GM18505 (cell line): ENCODE measurements around the gene HS3ST4.

Experiments used
- ATAC-seq: cut with Tn5 transposase; IDR thresholded peaks from one replicate; pipeline ENCODE4 v1.9.1; 2021; ENCODE audit not compliant: unreplicated experiment
- POLR2A ChIP-seq: IDR thresholded peaks from 4 replicates; pipeline ENCODE4 v1.6.1; 2011; ENCODE audit warnings: borderline replicate concordance; ENCODE audit not compliant: insufficient read depth, insufficient read length; ENCODE audit errors: extremely low read depth

The HS3ST4 gene

GRCh38 chr16:26161461-26162180 lies 469.9 kb downstream of the HS3ST4 start:
- ATAC-seq = no peak
- no peak for TF ChIP-seq POLR2A

GRCh38 chr16:26169473-26169872 lies 477.7 kb downstream of the HS3ST4 start:
- ATAC-seq = no peak

GRCh38 chr16:26175944-26176343 lies 484.2 kb downstream of the HS3ST4 start:
- ATAC-seq = no peak
- no peak for TF ChIP-seq POLR2A

More at GRCh38 chr16:26169473-26169872, 477.7 kb downstream of the HS3ST4 start:
- TF ChIP-seq POLR2A = no peak

GRCh38 chr16:26177438-26177837 lies 485.7 kb downstream of the HS3ST4 start:
- no peak for ATAC-seq
- TF ChIP-seq POLR2A = no peak

DNA sequence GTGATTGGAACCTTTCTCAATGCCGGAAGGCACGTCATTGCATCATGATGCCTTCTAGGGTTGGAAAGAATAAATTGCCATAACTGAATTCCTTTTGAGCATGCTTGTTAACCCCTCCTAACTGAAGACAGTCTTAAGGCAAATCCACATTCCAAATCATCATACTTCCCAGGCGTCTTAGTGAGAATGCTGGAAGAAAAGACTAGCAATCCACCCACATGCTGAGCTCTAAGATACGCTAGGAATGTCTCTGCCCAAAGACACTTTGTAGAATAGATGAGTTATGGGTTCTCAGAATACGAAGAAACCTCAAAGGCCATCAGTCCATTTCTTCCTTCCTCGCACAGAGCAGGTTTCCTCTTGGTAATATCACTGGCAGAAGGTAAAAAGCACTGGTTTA lies 486.5 kb downstream of the HS3ST4 start:
- no peak for ATAC-seq
- no peak for TF ChIP-seq POLR2A

GRCh38 chr16:26186091-26186615 lies 494.4 kb downstream of the HS3ST4 start:
- no peak for ATAC-seq
- no peak for TF ChIP-seq POLR2A
